ENCODE results near the gene PARD3B. TPM values are rescaled to one million over a fixed set of nuclear protein-coding genes. Genes with fewer than 3 reads are reported as not detected.

Gene PARD3B
- total RNA-seq, 1 donor from 2014 or later, result 29.7 TPM

DNA sequence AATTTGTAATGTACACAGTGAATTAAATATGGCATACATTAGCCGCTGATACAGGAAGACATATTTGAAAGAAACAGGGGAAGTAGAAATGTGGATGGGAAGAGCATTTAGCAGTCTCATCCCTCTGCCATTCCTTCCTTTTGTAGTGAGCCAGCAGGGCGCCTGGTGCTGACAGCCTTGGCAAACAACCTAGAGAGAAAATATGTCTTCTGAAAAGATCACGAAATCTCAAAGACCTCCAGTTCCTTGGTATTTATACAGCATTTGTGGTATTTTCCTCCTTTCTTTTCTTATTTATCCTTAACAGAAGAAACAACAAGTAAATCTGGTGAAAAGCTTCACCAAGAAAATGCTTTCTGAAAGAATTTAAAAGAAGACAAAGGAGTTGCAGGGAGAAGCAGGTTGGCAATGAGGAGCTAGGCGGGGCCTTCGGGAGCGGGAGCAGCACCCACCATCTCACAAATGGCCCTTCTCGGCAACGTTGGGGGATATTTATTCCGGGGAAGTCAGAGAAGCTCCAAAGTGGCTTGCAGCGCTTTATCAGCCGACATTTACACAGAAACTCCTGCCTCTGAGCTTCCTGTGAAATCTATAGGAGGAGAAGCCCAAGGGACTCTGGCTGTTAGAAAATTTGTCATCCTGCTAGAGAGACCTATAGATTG, 731.0 kb downstream of the PARD3B start:
- H3K9me3 Mint-ChIP-seq (ENCODE audit: low read depth), result peaks cover 13% of the 10 kb centered on the region
- peaks cover 42% of the 10 kb centered on the region for H3K4me1 Mint-ChIP-seq (ENCODE audit: low read depth)
- peak overlapping the region; percentile 36 for H3K27ac Mint-ChIP-seq
- H3K4me3 Mint-ChIP-seq (ENCODE audit: low read depth), result no peak overlapping the region
- TF ChIP-seq CTCF (IDR thresholded peaks at IDR 0.05; ENCODE audit: unreplicated experiment), result no peak
- H3K27me3 Mint-ChIP-seq, result peaks cover 15% of the 10 kb centered on the region
- no peak for DNase-seq (ENCODE audit: low spot score, unreplicated experiment)
- H3K36me3 Mint-ChIP-seq (ENCODE audit: insufficient read depth), result peaks cover 5% of the 10 kb centered on the region

- Mint-ChIP-seq H3K36me3 (ENCODE audit: insufficient read depth) (peaks cover 5% of the 10 kb centered on the region), H3K9me3 (ENCODE audit: low read depth) (peaks cover 13% of the 10 kb centered on the region), H3K27ac (peak overlapping the region; percentile 37), H3K4me1 (ENCODE audit: low read depth) (peaks cover 33% of the 10 kb centered on the region), H3K27me3 (peaks cover 15% of the 10 kb centered on the region), H3K4me3 (ENCODE audit: low read depth) (no peak overlapping the region)
- DNase-seq (ENCODE audit: low spot score, unreplicated experiment), result no peak
- no peak for TF ChIP-seq CTCF (IDR thresholded peaks at IDR 0.05; ENCODE audit: unreplicated experiment)
Observed at GRCh38 chr2:205280596-205281236, 735.4 kb downstream of the PARD3B start.

DNA sequence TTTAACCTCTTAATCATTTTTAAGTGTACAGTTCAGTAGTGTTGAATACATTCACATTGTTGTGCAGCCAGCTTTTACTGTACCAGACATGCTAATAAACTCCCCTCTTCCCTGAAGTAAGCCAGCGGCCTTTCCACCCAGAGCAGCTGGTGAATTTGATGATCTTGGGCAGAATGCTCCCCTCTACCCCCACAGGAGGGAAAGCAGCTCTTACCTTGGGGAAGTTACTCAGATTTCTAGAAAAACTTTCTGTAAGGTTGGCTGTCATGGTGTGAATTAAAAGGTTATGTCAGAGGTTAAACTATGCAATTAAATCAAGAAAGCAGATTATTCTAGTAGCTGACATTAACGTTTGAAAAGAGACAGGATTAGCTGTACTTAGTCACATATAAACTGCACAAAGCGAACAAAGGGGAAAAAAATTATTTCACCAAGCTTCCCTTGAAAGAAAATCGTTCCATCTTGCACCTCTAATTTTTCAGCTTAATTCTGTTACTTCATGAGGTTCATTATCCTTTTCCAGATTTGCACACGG, 738.5 kb downstream of the PARD3B start:
- no peak for DNase-seq (ENCODE audit: low spot score, unreplicated experiment)
- Mint-ChIP-seq H3K4me3 (ENCODE audit: low read depth) (no peak overlapping the region), H3K27ac (no peak overlapping the region), H3K4me1 (ENCODE audit: low read depth) (peaks cover 25% of the 10 kb centered on the region), H3K36me3 (ENCODE audit: insufficient read depth) (peaks cover 2% of the 10 kb centered on the region), H3K27me3 (peaks cover 5% of the 10 kb centered on the region), H3K9me3 (ENCODE audit: low read depth) (peaks cover 4% of the 10 kb centered on the region)
- TF ChIP-seq CTCF (IDR thresholded peaks at IDR 0.05; ENCODE audit: unreplicated experiment), result no peak

- Mint-ChIP-seq H3K4me1 (ENCODE audit: low read depth) (peaks cover 24% of the 10 kb centered on the region), H3K27me3 (peaks cover 1% of the 10 kb centered on the region), H3K4me3 (ENCODE audit: low read depth) (no peak overlapping the region), H3K9me3 (ENCODE audit: low read depth) (peaks cover under 1% of the 10 kb centered on the region), H3K36me3 (ENCODE audit: insufficient read depth) (no peaks in the 10 kb centered on the region), H3K27ac (no peak overlapping the region)
- no peak for DNase-seq (ENCODE audit: low spot score, unreplicated experiment)
- no peak for TF ChIP-seq CTCF (IDR thresholded peaks at IDR 0.05; ENCODE audit: unreplicated experiment)
Observed at GRCh38 chr2:205284334-205284733, 739.1 kb downstream of the PARD3B start.

- Mint-ChIP-seq H3K27ac (no peak overlapping the region), H3K9me3 (ENCODE audit: low read depth) (peaks cover 5% of the 10 kb centered on the region), H3K4me3 (ENCODE audit: low read depth) (no peak overlapping the region), H3K36me3 (ENCODE audit: insufficient read depth) (peaks cover 2% of the 10 kb centered on the region), H3K4me1 (ENCODE audit: low read depth) (peaks cover 9% of the 10 kb centered on the region), H3K27me3 (no peaks in the 10 kb centered on the region)
- no peak for TF ChIP-seq CTCF (IDR thresholded peaks at IDR 0.05; ENCODE audit: unreplicated experiment)
- no peak for DNase-seq (ENCODE audit: low spot score, unreplicated experiment)
Observed at GRCh38 chr2:205287316-205287715, 742.0 kb downstream of the PARD3B start.

All from progenitor cell of endocrine pancreas (in vitro differentiated cells).